Bladder microvascular endothelial cell (primary cell): ENCODE measurements around the gene ZNF253. TPM values are rescaled to one million over a fixed set of nuclear protein-coding genes. Genes with fewer than 3 reads are reported as not detected.

Experiments used
- total RNA-seq: library from RNA; depleted of rRNA; stranded (reverse); fragments of >200 nt; gene quantifications from 2 replicates; pipeline ENCODE4 v1.2.3, GENCODE V29; 2014

Gene ZNF253
- 2.3 and 4.3 TPM in 2 replicates for total RNA-seq

DNA sequence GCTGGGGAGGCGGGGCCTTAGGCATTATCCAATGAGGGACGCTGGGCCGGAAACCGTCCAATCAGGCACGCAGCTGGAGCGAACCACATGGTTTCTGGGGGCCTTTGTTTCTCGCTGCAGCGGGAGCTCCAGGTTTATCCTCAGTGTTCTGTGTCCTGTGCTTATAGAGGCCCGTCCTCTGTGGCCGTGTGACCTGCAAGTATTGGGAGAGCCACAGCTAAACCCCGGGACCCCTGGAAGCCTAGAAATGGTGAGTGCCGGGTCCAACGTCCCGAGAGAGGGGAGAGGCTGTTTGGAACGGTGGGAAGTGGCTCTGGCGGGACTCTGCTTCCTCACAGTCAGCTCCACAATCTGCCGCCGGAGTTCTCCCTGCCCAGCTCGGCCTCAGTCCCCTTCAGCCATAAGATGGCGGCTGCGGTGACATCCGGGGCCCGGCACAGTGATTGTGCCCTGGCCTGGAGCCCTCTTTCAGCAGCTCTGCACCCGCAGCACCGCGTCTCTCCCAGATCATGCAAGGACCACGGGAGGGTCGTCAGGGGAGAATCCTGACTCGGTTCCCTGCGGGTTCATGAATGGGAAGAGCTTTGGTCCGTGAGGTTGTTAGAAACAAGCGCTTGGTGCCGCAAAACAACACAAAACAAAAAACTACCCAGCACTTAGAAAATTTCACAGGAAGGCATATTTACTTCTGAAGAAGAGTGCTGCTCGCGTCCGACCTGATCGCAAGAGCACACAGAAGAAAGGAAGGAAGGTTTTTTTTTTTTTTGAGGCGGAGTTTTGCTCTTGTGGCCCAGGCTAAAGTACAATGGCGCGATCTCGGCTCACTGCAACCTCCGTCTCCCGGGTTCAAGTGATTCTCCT lies at the start of gene ZNF253:
TSS of gene ZNF253 (plus strand) at position 133 of the 861 bp plus-strand sequence. CDS start at position 248, 115 bp downstream.

DNA sequence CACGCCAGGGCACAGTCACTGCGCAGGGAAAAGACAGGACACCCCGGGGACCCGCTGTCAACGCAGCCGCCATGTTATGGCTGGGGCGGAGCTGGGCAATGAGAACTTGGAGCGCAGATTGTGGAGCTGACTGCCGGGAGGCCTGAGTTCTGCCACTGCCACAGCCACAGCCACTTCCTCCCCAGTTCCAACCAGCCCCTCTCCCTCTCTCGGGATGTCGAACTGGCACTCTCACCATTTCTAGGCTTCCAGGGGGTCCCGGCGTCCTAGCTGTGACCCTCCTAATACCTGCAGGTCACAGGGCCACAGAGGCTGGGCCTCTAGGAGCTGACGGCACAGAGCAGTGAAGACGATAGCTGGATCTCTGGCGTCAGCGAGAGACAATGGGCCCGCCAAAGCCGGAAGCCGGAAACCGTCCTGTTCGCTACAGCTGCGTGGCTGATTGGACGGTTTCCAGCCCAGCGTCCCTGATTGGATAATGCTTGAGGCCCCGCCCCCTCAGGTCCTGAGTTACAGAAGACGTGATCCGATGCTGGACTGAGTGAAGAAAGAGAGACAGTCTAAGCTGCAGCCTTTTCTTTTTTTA lies 44.2 kb upstream of the ZNF253 start, which contains the start of gene ZNF506:
TSS of gene ZNF506 (minus strand) at position 385 of the 586 bp plus-strand sequence. CDS start at position 238, 147 bp downstream.

DNA sequence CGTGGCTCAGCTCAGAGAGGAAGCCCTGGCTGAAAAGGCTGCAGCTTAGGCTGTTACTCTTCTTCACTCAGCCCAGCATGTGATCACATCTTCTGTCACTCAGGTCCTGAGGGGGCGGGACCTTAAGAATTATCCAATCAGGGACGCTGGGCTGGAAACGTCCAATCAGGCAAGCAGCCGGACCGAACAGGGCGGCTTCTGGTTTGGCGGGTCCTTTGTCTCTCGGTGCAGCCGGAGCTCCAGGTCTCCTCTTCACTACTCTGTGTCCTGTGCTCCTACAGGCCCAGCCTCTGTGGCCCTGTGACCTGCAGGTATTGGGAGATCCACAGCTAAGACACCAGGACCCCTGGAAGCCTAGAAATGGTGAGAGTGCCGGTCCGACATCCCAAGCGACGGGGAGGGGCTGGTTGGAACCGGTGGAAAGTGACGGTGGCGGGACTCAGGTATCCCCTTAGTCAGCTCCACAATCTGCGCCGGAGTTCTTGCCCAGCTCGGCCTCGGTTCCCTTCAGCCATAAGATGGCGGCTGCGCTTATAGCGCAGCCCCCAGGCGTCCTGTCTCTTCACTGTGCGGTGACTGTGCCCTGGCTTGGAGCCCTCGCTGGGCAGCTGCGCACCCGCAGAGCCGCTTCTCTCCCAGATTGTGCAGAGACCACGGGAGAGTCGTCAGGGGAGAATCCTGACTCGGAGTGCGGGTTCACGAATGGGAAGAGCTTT lies 35.2 kb downstream of the ZNF253 start, which contains the start of gene ZNF93:
TSS of gene ZNF93 (plus strand) at position 218 of the 716 bp plus-strand sequence. CDS start at position 361, 143 bp downstream.

Other genes with a start within 250 kb of the ZNF253 start
- gene PBX4, start 247.2 kb upstream of the ZNF253 start, total RNA-seq = 0.06 TPM in 1 of 2 replicates, not detected in the other
- 0.16 and 1.2 TPM in 2 replicates for gene LPAR2, start 237.7 kb upstream of the ZNF253 start, total RNA-seq
- gene GMIP, start 222.2 kb upstream of the ZNF253 start, total RNA-seq = 5.5 and 9.8 TPM in 2 replicates
- 18.6 and 37.9 TPM in 2 replicates for gene ATP13A1, start 202.2 kb upstream of the ZNF253 start, total RNA-seq
- gene ZNF101, start 197.0 kb upstream of the ZNF253 start, total RNA-seq = 9.7 and 13.0 TPM in 2 replicates
- gene ZNF14, start 132.8 kb upstream of the ZNF253 start, total RNA-seq = 3.4 and 5.3 TPM in 2 replicates
- gene ZNF506, start 44.1 kb upstream of the ZNF253 start, total RNA-seq = 5.7 and 13.2 TPM in 2 replicates
- gene ZNF93, start 35.1 kb downstream of the ZNF253 start, total RNA-seq = 3.6 and 7.0 TPM in 2 replicates
- 1.1 and 3.8 TPM in 2 replicates for gene ZNF682, start 173.6 kb downstream of the ZNF253 start, total RNA-seq
- gene ZNF90, start 212.1 kb downstream of the ZNF253 start, total RNA-seq = 0.81 and 1.0 TPM in 2 replicates